Measurements from ENCODE around the gene ATP8A2.

Gene ATP8A2

GRCh38 chr13:25468325-25469168 lies 96.8 kb downstream of the ATP8A2 start:
- no peak overlapping the region for H3K4me3 ChIP-seq (ENCODE audit: low read length)
- no peak for TF ChIP-seq CTCF (IDR thresholded peaks at IDR 0.05; ENCODE audit: insufficient read depth, low read depth, low read length, missing control alignments)
- DNase-seq (ENCODE audit: low read depth): peak; percentile 30

- TF ChIP-seq CTCF (IDR thresholded peaks at IDR 0.05; ENCODE audit: insufficient read depth, low read depth, low read length, missing control alignments): no peak
- no peak overlapping the region for H3K4me3 ChIP-seq (ENCODE audit: low read length)
- DNase-seq (ENCODE audit: low read depth): no peak
Measured at GRCh38 chr13:25469169-25469525, 97.4 kb downstream of the ATP8A2 start.

- no peak overlapping the region for H3K4me3 ChIP-seq (ENCODE audit: low read length)
- peak; percentile 23 for DNase-seq (ENCODE audit: low read depth)
- TF ChIP-seq CTCF (IDR thresholded peaks at IDR 0.05; ENCODE audit: insufficient read depth, low read depth, low read length, missing control alignments): no peak
Measured at GRCh38 chr13:25473864-25474263, 102.1 kb downstream of the ATP8A2 start.

- no peak for TF ChIP-seq CTCF (IDR thresholded peaks at IDR 0.05; ENCODE audit: insufficient read depth, low read depth, low read length, missing control alignments)
- no peak overlapping the region for H3K4me3 ChIP-seq (ENCODE audit: low read length)
- DNase-seq (ENCODE audit: low read depth): peak; percentile 71
Measured at GRCh38 chr13:25478186-25478585, 106.4 kb downstream of the ATP8A2 start.

- no peak overlapping the region for H3K4me3 ChIP-seq (ENCODE audit: low read length)
- DNase-seq (ENCODE audit: low read depth): no peak
- no peak for TF ChIP-seq CTCF (IDR thresholded peaks at IDR 0.05; ENCODE audit: insufficient read depth, low read depth, low read length, missing control alignments)
Measured at GRCh38 chr13:25489238-25489637, 117.5 kb downstream of the ATP8A2 start.

GRCh38 chr13:25490236-25490635 lies 118.5 kb downstream of the ATP8A2 start:
- no peak overlapping the region for H3K4me3 ChIP-seq (ENCODE audit: low read length)
- DNase-seq (ENCODE audit: low read depth): no peak
- TF ChIP-seq CTCF (IDR thresholded peaks at IDR 0.05; ENCODE audit: insufficient read depth, low read depth, low read length, missing control alignments): no peak
